ENCODE results near the gene DDOST.

GRCh38 chr1:20660363-20660762 lies 806 bp downstream of the DDOST start:
- no peak for TF ChIP-seq POLR2AphosphoS5 (IDR thresholded peaks at IDR 0.05; ENCODE audit: borderline replicate concordance, low read depth, low read length)
- TF ChIP-seq EZH2 (IDR thresholded peaks at IDR 0.05), result no peak

All from SK-N-MC (cell line).